GM19240 (cell line): ENCODE data around the gene UBASH3A.

Source experiments
- DNase-seq: peaks from one replicate; pipeline ENCODE4 v3.0.0; 2011; ENCODE audit warnings: low spot score; ENCODE audit not compliant: insufficient read length

The UBASH3A gene

DNA sequence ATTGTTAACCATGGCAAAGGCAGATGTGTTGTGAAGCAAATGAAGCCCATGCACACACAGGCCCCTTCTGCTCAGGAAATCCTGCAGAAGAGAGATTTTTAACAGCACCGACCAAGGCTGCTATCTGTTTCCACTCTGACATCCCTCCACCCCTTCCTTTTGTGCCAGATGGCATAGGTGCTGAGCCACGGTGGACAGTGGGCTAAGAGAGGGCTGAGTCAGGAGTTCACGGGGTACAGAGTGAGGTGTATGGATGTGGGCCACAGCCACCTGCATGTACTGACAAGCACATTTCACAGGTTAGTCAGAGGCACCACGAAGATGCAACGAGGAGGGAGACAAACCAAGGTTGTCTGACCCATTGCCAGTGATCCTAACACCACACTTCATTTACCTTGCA is 82.8 kb downstream of the UBASH3A start:
- no peak for DNase-seq

DNA sequence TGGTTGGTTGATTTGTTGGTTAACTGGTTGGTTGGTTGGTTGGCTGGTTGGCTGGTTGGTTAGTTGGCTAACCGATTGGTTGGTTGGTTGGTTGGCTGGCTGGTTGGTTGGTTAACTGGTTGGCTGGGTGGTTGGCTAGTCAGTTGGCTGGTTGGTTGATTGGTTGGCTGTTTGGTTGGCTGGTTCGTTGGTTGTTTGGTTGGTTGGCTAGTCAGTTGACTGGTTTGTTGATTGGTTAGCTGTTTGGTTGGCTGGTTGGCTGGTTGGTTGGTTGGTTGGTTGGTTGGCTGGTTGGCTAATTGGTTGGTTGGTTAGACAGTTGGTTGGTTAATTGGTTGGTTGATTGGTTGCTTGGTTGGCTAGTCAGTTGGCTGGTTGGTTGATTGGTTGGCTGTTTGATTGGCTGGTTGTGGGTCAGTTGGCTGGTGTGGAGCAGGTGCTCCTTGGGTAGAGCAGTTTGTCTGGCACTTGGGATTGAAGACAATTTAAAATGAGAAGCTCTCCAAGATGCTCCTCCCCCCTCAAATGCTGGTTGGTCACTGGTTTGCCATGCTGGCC is 85.4 kb downstream of the UBASH3A start:
- DNase-seq, result no peak

DNA sequence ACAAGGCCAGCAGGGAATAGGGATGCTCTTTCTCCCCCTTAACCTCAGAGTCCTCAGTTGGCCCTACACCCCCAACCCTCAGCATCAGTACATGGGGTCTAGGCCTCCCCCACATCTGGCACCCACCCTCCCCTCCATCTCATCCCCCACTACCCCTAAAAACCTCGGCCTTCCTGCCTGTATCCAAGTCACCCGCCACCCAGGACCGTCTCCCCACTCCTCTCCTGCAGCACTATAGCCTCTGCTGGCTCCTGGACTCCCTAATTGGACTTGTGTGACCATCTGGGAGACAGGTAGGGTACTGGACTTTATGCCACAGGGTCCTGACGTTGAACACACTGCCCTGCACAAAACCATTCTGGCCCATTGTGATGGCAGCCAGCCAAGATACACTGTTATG is 86.3 kb downstream of the UBASH3A start:
- no peak for DNase-seq

DNA sequence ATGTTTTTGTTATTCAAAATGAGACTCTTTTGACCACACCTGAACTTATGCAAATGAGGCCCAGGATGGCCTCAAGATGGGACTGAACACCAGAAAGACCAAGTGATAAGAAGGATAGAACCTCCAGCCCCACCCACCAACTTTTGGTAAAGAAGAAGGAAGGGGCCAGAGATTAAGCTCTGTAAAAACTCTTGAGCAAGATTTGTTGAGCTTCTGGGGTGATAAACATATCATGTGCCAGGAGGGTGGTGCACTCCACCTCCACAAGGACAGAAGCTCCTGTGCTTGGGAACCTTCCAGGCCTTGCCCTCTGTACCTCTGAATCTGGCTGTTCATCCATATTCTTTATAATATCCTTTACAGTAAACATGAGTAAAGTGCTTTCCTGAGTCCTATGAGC is 87.0 kb downstream of the UBASH3A start:
- no peak for DNase-seq

DNA sequence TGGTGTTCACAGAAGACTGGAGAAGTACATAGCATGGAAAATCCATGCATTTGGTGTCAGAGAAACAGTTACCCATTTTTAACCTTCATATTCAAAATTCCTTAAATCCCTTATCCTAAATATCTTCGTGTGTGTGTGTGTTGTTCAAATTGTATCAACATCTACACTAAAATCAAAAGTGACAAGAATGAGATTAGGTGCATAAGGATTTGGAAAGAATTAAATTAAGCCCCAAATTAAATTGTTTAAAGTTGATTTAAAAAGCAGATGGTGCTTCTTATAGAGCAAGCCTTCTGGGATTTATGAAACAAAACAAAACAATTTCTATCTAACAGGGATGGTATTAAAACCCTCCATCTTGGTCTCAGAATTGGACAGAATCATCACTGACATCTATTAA is 87.6 kb downstream of the UBASH3A start:
- DNase-seq, result no peak

DNA sequence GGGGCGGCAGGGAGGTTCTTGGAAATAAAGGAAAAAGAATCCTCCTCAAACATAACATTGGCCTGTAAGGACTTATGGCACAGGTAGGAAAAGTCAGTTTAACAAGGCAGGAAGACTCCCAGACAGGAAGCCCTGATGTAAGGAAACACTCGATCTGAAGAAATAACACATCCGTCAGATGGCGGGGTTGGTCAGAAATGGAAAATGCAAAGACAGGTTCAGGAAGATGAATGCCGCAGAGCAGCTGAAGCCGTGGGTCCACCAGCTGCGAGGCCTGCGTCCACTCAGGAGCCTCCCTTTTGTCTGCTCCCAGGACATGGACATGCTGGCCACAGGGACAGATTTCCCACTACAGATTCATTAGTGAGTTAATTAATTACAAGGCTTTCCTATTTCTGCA is 88.5 kb downstream of the UBASH3A start:
- DNase-seq, result no peak

DNA sequence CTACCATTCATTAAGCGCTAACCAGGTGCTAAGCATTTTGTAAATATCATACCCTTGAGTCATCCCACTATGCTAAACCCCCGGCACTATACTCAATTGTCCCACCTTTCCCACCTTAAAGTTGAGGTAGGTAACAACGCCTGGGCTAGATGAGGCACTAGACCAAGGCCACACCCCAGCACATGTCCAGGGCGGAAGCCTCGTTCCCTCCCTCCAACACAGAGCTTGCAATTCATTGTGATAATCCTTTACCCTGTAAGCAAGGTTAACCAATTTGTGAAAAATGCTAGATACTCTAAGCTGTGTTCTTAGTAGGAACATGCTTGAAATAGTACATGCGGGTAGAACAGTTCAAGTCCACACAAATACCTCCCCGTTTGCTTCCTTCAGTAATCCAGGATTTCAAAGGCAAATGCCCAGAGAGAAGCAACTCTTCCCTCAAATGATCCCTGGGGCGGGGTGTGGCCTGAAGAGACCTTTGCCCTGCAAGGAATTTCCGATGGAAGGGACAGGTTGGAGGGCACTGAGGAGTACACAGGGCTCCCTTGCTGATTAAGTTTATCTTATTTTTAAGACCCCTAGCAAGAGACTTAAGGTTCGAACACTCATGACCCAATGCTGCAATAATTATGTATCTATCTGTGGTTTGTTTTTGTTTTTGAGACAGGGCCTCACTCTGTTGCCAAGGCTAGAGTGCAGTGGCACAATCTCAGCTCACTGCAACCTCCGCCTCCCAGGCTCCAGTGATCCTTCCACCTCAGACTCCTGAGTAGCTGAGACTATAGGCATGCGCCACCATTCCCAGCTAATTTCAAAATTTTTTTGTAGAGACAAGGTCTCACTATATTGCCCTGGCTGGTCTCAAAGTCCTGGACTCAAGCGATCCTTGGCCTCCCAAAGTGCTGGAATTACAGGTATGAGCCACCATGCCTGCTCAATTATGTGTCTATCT is 89.7 kb downstream of the UBASH3A start:
- no peak for DNase-seq

DNA sequence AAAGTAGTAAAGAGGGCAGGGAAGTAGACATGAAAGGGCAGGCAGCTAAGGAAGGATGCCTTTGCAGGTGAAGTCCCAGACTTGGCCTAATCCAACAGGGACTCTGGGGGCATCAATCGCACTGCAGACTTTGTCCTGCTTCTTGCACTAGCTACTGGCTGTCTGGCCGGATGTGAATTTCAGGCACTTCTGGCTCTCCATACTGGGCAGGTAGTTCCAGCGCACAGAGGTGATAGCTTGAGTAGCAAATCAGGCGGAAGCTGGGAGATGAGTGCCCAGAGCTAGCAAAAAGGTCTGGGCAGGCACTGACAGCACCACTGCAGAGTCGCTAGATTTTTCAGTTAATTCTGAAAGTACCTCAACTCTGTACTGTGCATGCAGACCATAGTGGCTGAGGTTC is 91.3 kb downstream of the UBASH3A start:
- no peak for DNase-seq

DNA sequence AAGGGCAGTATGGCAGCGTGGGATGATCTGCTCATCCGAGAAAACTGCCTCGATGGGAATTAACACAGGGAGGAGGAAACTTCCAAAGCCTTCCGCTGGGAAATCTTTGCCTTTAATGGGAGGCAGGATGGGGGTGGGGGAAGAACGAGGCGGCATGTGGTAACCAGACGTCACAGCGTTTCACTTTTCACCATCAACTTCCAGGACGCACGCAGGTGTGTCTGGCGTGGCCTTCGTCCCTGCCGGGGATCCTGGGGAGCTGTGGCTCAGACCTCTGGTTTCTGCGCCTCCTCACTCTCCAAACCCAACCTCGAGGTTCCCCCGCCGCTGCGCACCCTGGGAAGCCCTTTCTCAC is 92.0 kb downstream of the UBASH3A start:
- peak; percentile 17 for DNase-seq

DNA sequence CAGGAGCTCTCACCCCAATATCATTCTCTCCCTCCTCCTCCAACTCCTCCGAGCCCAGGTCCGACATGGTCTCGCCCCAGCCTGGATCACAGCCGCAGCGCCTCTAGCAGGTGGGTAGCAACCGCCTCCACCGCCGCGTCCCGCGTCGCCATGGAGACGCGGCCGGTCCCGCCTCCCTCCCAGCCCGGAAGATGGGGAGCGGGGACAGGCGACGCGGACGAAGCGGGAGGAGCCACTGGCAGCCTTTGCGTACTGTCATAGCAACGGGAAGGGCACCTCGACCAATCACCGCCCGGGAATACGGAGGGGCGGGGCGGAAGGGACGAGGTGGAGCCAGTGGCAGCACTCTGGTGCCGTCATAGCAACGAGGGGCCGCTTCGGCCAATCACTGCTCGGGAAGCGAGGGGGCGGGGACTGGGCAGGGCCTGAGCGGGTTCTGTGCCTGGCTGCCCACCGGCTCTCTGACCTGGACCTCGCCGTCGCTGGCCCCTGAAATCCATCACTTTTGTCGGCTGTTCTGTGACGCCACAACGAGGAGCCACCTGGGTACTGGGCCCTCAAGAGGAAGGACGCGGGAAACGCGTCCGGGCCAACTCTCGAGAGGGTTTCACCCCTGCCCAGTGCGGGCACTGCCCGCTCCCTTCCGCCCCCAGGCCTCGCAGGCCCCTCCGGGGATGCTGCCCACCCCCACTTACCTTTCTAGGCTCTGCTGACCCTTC is 92.6 kb downstream of the UBASH3A start, which contains the start of gene RSPH1:
Gene RSPH1 (minus strand): TSS at position 105 of the 719 bp plus-strand sequence. CDS start 38 bp downstream, at position 67.
- peak; percentile 91 for DNase-seq

DNA sequence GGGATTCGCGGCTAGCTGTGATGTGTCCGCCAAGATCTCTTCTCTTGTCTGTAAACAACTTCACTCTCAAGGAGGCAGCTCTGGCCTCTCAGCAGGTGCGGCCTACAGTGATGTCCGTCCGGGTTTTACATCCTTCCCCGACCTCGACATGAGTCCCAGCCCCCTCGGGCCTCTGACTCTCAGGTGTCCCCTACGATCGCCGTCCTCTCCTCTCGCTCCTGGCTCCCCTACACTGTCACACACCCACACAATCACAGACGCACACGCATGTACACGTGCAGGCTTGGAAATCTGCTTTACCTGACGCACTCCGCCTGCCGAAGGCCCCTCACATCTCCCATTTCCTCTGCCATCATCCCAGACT is 93.1 kb downstream of the UBASH3A start:
- no peak for DNase-seq
